AG09319 (cell line): ENCODE results near the gene ATP2C2.

Source experiments
- DNase-seq: peaks from one replicate; pipeline ENCODE4 v3.0.0-alpha.2; 2010; ENCODE audit warnings: low read depth; ENCODE audit errors: extremely low read depth
- CTCF ChIP-seq: IDR thresholded peaks from 2 replicates; pipeline ENCODE4 v1.5.1; 2011; ENCODE audit warnings: low read depth, mild to moderate bottlenecking, inconsistent platforms, low read length, moderate library complexity

The ATP2C2 gene

GRCh38 chr16:84373907-84374489 lies 5.7 kb downstream of the ATP2C2 start:
- TF ChIP-seq CTCF = no peak
- DNase-seq = no peak

GRCh38 chr16:84378099-84378498 lies 9.8 kb downstream of the ATP2C2 start:
- DNase-seq = no peak
- no peak for TF ChIP-seq CTCF

- TF ChIP-seq CTCF = no peak
- DNase-seq = no peak
Measured at GRCh38 chr16:84378567-84378966, 10.2 kb downstream of the ATP2C2 start.

- no peak for TF ChIP-seq CTCF
- no peak for DNase-seq
Measured at GRCh38 chr16:84379008-84379708, 10.8 kb downstream of the ATP2C2 start.

GRCh38 chr16:84379709-84380362 lies 11.5 kb downstream of the ATP2C2 start:
- no peak for DNase-seq
- no peak for TF ChIP-seq CTCF

GRCh38 chr16:84380405-84380804 lies 12.1 kb downstream of the ATP2C2 start:
- no peak for DNase-seq
- no peak for TF ChIP-seq CTCF

- no peak for DNase-seq
- no peak for TF ChIP-seq CTCF
Measured at GRCh38 chr16:84382396-84382795, 14.1 kb downstream of the ATP2C2 start.
